ENCODE measurements around the gene NSG1.

Gene NSG1

DNA sequence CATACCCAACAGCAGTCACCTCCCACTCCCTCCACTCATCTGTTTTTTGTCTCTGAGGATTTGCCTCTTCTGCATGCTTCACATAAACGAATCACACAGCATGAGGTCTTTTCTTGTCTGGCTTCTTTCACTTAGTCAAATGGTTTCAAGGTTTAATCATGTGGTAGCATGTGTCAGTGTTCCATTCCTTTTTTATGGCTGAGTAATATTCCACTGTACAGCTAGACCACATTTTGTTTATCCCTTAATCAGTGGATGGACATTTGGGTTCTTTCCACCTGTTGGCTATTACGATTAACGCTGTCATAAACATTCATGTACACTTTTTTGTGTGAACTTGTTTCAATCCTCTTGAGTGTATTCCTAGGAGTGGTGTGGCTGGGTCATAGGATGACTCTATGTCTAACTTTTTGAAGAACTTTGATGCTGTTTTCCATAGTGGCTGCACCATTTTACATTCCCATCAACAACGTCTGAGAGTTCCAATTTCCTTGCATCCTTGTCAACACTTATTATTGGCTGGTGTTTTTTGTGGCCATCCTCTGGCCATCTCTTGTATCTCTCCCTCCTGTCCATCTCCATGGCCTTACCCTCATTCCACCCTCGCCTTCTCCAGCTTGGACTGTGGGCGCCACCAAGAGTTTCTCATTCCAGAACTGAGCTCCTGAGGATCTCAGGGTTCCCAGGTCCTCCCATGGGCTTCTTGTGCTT, 12.4 kb upstream of the NSG1 start:
- no peak for DNase-seq

DNA sequence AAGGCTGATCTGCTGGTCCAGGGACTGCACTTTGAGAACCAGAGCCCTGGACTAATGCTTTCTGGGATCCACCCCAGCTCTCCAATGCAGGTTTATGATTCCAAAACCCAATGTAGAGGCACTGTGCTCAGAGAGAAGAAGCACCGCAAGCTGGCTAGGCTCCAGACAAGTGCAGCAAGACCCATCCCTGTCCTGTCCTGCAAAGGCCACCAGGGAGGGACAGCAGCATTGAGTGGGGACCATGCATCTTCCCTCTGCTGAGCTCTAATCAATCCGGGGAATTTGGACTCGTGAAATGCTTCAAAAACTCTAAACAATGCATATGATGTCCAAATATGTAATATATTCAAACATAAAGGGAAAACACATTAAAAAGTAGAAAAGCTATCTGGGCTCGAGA, 10.8 kb upstream of the NSG1 start:
- DNase-seq = no peak

DNA sequence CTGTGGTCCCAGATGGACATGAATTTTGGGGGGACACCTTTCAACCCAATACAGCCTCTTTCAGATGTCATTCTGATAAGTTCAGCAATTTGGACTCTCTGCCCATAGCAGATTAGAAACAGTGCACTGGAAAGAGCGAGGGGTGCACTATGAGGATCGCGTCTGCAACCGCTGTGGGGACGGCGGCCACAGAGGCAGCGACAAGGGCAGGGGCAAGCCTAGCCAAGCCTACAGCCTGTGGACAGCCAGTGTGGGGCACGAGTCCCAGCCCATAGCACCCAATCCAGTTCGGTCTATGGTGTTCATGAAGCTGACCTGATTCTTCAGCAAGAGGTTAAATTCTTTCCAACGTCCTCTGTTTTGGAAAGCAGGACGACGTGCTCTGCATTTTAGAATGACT, 9.7 kb upstream of the NSG1 start:
- no peak for DNase-seq

- DNase-seq = no peak
Observed at GRCh38 chr4:4377732-4378460, 9.0 kb upstream of the NSG1 start.

GRCh38 chr4:4379540-4380087, 7.3 kb upstream of the NSG1 start:
- no peak for DNase-seq

DNA sequence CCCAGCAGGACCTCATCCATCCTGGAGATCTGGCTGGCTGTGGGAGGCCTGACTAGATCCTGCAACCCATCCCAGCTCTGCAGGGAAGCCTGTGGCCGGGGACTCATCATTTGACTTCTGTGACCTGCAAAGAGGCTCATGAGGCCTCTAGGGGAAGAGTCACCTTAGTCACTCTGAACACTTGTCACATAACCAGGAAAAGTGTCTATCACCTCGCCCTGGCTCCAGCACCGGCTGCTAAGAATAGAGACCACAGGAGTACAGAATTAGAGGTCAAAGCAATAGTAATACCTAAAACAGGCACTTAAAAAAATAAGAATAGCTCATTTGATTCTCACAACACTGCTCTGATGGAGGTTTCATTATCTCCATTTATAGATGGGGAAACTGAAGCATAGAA, 3.8 kb upstream of the NSG1 start:
- no peak for DNase-seq

- DNase-seq = no peak
Observed at GRCh38 chr4:4384837-4385236, 2.1 kb upstream of the NSG1 start.

GRCh38 chr4:4385729-4386295, 1.1 kb upstream of the NSG1 start:
- DNase-seq = no peak

DNA sequence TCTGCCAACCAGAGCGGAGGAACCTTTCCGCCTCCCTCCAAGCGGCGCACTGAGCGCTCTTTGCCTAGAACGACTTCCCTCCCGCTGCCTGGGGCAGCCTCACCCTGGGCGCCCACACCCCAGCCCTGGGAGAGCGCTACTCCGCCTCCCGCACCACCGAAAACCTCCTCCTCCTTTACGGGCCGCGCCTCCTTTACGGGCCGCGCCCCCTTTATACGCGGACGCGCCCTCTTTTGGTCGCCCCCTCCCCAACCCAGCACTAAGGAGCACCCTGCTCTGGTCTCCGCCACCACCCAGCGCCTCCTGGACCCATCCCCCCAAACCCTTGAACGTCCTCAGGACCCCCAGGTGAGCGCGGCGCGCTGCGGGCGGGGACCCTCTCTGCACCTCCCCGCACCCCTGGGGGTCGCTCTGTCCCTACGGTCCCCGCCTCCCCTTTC, 586 bp upstream of the NSG1 start:
- DNase-seq = peak; percentile 22

- DNase-seq = no peak
Observed at GRCh38 chr4:4387531-4388310, 819 bp downstream of the NSG1 start.

DNA sequence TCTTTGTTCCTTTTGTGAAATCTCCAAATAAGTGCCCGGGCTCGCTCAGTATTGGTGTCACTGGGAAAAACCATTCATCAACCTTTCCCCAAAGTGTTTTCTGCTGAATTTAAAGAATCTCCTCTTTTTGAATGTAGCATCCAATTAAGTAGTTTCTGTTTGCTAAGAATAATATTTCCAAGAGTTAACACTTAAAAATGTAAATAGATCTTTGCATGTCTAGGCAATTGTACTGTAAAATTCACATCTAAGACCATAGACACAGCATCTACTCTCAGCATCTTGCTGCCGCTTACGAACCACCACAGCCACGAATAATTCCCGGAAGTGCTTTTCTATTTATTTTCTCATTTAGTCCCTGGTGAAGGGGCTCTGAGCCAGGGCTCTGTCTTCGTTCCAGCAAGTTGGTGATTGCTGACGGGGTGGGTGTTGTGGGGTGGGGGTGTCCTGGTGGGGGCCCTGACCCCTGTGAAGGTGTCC, 1.4 kb downstream of the NSG1 start:
- DNase-seq = no peak

GRCh38 chr4:4388836-4389575, 2.1 kb downstream of the NSG1 start:
- DNase-seq = no peak

DNA sequence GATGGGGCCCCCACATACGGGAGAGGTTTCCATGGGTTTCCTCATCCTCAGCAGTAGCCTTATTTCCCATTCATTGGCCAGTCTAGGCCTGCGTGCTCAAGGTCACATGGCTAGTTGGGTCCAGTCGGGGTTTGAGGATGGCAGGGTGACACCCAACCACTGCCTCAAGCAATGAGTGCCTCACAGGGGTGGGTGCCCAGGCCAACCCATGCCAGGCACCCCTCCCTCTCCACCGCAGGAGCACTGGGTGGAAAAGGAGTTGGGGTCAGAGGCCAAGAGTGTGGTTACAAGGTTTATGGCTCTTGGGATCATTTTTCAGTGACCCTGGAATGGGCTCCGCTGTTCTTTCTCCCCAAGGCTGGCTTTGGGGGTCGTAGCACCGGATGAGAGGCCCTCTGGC, 3.1 kb downstream of the NSG1 start:
- DNase-seq = no peak

GRCh38 chr4:4390515-4391240, 3.8 kb downstream of the NSG1 start:
- no peak for DNase-seq

- DNase-seq = no peak
Observed at GRCh38 chr4:4391866-4392265, 5.0 kb downstream of the NSG1 start.

- DNase-seq = no peak
Observed at GRCh38 chr4:4392501-4393183, 5.7 kb downstream of the NSG1 start.

DNA sequence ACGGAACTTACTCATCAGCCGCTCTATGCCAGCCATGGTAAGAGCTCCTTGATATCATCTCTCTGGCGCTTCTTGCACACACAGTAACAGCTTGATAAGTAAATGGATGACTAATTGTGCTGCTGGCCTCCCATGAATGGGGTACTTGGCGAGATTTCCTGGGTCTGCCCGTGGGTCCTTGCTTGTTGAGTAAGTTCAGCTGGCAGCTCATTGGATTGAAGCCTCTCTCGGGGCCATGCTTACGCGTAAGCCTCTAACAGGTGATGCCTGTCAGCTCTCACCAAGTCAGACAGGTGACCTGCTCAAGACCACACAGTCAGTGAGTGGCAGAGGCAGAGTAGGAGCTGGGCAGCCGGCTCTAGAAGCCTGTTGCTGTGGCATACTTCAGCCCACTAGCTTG, 7.7 kb downstream of the NSG1 start:
- no peak for DNase-seq

GRCh38 chr4:4395371-4395770, 8.5 kb downstream of the NSG1 start:
- no peak for DNase-seq

DNA sequence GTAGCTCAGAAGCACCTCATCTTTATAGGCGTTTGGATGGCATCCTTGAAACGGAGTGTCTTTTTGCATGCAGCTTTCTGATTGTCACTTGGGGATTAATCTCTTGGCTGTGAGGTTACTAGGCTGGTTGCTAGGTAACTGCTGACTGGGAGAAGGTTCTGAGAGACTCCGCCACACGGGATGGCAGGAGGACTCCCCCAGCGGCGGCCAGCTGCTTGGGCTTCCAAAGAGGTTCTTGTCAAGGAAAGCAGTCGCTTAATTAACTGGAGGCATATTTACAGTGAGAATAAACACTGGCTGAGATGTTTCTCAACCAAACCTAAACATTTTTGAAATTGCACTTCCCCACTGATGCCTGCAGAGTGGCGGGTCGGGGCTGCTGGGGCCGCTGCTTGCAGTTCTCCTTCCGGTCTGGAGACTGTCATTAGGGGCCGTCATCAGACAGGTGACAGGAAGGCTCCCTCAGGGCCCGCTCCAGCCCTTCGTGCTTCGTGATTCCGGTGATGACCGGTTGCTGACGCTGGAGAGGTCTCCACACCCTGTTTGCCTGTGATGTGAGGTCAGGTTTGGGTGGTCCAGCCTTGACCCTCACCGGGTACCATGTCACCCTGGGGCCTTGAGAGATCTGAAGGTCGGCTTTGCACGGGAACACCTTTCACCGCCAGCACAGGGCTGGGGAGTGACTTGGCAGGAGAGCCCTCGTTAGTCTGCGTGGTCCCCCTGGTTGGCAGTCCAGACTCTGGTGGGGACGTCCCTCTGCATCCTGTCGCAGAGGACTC, 9.1 kb downstream of the NSG1 start:
- peak; percentile 59 for DNase-seq
